Activated CD4-positive, alpha-beta T cell treated with anti-CD3 and anti-CD28 coated beads, Interleukin-2, amount 50 U/mL, for 1 hour (primary cell): ENCODE measurements around the gene MEIS2.

Experiments
- DNase-seq: peaks from one replicate; pipeline ENCODE4 v3.0.0-alpha.2; 2020

Gene MEIS2

DNA sequence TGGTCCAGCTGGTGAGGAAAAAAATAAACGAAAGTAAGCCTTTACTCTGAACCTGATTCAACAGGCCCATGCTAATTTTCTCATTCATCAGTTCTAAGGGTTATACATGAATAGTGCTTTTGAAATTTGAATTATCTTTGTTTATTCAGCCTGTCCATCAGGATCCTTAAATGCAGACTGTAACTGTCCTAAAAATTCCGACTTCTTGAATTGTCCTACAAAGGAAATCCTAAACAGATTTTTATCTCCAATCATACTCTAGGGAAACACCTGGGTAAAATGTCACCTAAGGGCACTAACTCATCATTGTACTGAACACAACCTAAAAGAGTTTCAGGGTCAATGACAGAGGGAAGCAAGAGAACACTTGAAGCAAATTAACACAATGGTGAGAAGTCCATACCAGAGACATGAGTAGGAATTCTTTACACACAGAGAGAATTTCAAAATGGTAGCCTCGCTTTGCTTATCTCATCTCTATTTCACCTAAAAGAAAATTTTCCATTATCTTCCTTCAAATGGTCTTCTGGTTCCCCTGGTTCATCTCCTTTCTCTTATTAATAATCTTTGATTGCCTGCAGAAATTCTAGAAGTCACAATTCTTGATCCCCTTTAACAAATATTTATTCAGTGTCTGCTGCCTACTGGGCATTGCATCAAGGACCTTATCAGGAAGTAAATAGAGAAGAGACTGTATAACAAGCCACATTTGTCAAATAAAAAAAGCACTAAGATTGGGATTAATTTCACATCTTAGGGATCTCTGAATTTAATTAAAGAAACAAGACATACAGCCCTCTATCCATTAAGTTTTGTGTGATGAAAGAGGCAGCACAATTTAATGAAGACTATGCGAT is 182.7 kb downstream of the MEIS2 start:
- no peak for DNase-seq

DNA sequence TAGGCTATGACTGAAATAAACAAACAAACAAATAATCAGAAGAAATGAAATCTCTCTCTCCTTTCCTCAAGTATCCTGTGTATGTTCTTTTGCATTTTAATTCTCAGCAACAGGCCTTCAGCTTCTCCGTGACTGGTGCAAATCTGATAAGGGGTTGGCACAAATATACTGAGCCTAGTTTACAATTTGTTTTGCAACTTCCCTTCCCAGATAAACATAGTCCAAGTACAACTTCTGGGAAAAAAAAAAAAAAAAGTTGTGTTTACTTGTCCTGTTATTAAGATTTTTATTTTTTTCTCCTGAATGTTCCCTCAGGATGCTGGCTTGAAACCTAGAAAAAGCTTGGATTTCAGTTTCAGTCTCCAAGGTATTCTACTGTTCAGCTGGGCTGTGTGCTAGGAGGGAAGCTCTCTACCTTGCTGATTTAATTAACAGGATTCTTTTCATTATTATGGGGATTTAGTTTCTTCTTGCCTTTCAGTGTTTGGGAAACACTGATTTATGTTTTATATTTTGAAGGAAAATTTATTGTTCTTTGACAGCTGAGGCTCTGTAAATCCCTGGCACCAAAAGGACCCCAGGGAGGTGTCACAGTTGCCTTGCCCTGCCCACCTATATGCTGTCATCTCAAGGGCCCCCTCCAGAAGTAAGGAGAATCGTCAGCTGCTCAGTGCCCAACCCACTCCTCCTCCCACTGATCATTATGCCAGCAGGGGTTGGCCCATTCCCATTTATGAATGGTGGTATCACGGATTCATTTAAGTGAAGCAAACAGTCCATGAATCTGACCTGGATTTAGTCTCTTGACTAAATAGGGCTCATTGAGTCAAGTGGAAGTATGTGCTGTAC is 185.2 kb downstream of the MEIS2 start:
- no peak for DNase-seq

DNA sequence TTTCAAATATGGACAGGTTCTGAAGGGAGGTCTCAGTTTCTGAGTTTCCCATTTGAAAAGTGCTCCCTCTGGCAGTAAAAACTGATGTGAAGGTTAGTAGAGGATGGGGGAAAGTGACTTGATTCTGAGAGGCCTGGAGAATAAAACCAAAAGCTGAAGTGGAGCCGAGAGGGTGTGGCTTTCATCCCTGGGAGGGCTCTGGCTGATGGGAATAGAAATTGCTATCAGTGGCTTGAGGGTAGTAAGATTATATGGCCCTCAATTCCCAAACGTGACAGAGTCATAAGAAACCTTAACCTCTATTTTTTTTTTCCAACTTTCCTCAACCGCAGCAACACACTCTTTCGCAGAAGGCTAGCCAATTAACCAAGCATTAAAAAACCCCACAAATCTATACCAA is 185.9 kb downstream of the MEIS2 start:
- no peak for DNase-seq

DNA sequence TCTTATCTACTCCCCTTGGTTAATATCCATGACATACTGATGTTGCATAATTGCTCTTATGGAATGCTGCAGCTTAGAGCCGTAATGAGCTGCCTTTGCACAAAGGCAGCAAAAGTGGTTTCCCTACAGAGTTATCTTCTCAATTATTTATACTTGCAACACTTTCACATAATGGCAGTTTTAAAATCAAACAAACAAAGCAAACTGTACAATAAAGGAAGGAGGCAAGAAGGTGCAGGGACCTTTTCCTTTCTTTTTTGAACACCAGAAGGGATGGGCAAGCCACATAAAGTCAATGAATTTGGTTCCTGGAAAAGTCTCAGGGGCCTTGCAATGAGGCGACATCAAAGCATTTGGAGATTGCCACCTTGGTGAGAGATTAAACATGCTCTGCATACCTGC is 188.0 kb downstream of the MEIS2 start:
- DNase-seq = no peak

DNA sequence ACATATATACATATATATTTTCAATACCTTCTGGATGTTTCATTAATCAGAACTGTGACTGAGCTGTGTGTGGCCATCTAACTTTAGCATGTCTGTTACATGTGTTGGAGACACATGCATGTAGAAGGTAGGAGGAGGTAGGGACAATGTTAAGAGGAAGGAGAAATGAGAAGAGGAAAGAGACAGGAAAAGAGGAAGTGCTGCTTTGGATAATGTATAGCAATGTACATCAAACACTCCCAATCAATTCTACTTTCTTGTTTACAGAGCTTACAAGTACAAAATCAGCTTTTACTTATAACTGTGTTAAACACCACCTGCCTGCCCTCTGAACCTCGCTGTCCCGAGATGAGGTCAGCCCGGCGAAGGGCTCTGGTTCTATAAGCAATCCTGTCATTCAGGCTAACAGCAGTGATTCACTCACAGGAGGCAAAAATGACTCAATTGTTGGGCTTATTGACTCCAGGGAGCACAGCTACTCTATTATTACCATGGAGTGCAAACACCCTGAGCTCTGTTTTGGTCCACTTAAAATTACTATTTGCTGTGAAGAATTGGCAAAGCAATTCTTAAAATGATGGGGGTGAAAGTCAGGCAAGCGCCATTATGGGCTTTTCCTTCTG is 188.9 kb downstream of the MEIS2 start:
- DNase-seq = no peak

DNA sequence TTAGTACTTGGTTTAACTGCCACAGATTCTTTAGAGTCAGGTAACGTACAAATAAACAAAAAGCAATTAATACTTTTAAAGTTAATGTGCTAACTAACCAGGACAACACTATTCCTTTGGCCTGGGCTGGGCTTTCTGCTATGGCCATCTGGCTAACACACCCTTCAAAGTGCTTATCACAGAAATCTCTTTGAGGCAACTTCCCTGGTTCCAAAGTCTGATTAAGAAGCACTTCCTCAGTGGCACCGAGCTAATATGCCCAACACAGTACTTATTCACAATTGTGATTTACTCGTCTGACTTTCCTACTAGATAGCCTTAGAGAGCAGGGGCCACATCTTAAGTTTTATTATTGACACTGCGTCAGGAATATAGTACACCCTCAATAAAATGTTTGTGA is 191.4 kb downstream of the MEIS2 start:
- no peak for DNase-seq

DNA sequence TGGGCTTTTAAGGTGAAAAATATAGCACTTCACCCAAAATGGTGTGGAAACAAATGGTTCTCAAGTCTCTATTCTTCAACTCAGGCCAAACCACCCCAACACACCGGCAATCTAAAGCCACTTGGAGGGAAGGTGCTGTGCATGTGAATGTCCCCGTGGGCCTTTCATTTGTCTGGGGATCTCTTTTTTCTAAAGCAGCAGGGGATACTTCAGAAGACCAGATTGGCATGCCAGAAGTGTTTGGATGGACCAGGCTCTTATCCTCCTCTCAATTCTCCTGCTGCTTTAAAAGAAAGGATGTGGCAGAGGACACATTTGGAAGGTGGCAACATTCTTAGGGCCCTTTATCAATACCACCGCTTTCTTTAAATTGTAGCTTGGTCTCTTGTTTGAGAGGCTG is 193.1 kb downstream of the MEIS2 start:
- DNase-seq = no peak

DNA sequence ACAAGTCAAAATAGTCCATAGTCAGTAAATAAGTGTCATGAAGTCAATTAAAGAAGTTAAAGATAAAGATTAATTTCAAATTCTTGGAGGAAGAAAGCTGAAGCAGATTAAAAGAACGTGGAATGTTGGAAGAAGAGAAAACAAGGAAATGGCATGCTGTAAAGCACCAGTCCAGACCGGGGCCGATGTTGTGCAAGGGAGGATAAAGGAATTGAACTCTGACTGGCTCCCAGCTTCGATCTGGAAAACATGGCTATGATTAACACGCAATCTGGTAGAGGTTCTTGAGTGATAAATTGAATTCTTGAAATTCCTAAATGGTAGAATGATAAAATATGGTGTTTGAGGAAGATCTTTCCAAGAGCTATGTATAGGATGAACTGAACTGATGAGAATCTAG is 194.4 kb downstream of the MEIS2 start:
- no peak for DNase-seq

DNA sequence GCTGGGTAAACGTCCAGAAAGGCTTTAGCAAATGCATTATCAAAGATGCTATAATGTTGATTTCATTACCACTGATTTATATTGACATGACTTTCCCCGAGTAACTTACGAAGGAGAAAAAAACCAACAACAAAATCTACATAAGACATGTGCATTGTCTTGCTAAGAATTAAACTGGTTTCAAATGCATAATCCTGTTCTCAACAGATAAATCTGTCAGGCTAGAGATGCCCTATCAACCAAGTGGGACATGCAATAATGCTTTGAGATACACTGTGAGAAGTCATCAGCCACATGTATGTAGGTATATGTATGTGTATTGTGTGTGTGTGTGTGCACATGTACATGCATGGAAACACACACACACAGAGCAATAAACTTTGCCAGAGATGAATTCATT is 195.6 kb downstream of the MEIS2 start:
- no peak for DNase-seq

DNA sequence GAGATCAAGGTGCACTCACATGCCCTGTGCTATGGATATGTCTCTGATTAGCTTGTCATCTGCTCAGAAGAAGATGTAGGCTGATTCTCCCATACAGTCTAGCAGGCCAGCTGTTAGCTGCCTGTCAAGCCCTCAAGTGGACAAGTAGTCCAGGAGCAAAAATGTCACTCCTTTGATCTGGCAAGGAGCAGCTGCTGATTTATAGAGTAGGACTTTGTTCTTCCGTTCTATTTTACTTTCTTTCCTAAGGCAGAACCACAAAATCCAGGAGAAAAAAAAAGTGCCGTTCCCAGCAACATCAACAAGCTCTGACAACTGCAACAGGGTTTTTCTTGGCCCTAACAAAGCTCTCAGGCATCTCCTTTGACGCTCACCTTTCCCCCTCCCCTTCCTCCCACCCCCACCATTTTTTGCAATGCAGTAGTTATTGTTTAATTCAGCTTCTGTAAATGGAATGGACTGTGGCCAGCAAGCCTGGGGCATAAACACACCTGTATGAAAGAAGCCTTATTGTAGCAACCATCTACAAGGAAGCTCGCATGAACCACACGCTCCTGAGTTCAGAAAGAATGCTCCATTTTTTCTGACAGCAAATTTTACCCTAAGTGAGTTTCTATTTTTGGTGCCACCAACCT is 196.3 kb downstream of the MEIS2 start:
- DNase-seq = no peak

DNA sequence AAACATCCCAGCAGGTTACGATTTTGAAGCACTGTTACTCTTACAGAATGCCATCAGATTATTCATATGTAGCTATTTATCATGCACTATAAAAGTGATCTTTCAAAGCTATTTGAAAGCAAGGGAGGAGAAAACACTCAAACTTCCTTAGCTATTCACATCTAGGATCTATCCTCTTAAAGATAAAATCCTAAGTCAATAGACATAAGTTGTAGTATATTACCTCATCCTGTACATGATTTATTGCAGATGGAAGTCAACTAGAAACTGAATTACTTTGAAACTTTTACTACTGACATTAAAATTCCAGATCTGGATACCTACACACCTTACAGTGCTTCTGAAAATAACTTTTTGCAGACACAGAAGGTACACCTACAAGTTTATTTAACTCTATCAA is 197.2 kb downstream of the MEIS2 start:
- DNase-seq = no peak

DNA sequence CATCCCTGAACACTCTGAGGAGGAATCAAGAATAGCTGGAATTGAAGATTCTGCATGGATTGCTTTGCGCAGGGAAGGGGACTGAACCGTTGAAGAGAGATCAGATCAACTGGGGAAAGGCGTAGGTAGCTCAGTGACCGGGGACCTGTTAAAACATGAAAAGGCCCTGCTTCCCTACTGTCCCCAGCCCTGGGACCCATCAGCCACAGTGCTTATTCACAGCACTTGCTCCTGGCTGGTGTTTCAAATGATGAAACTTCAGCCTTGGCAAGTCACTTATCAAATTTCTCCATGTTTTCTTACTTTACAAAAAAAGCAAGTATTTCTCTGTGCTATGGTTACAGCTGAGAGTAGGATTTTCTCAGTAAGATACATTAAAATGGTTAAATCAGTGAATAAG is 199.3 kb downstream of the MEIS2 start:
- DNase-seq = no peak

DNA sequence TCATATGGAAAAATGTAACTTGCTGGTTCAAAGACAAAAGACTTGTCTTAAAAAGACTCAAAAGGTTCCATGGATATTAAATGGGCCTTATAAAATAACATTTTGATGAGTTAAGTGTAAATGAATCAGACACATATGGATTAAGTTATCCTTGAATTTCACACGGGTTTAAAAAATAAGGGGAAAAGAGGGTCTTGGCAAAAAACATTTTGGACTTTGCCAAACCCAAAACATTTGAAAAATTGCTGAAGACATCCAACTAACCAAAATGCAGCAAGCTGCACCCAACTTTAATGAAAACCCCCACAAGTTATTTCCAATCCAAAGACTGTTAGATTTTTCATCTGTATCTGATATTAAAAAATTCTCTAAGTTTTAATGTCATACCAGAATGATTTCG is 200.7 kb downstream of the MEIS2 start:
- DNase-seq = no peak

DNA sequence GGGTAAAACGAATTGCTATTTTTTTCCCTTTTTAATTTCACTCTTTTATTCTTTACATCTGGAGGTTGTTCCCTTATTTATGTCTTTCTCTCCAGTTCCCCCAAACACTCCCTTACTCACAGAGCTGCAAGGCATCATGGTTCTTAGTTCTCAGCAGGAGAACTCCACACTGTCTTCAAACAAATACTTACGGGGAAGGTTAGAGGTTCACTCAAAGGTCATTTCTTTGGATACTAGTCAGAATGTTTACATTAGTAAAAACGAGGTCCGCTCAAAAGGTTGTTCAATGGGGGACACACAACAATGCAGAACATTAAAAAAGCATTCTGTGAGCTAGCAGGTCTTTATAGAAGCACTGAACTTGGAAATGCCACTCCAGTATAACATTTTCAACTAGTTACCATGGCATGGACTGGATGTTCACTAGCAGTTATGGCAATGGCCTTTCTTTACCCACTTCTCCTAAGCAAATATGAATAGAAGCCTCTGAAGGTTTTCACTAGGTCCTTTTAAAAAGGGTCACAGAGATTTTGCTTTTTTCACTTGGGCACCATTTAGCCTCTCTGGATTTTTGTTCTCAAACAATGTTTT is 201.7 kb downstream of the MEIS2 start:
- DNase-seq = no peak

DNA sequence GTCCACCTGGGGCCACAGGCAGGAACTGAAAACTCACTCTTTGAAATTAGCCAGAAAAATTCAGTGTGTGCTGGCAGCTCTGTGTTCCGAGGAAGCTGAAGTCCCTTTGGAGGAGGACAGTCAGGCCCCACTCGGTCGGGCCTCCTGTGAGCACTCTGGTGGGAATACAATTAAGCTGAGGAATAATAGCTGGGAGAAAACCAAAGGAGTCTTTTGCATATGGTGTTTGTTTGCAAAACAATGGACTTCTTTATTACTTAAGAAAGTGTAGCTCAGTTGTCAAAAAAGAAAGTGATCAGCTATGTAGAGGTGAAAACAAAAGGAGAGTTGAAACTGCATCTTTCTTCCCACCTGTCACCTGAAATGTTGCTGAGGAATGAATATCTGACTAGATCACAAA is 202.5 kb downstream of the MEIS2 start:
- DNase-seq = no peak

DNA sequence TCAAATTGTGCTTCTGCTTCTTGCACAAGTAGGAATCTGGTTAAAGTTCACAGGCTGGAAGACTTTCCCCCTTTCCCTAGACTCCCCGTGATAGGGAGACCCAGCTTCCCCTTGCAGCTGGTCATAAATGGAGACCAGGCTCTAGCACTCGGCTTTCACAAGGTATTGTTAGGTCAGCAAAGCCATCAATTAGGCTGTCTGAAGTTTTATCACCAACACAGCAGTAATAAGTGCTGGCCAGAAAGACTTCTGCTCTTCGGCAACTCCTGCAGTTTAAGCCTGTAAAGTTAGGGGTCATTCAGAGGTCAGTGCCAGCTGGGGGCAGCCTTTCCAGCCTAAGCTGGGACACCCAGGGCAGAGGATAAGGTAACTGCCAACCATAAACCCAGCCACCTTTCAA is 203.4 kb downstream of the MEIS2 start:
- no peak for DNase-seq

DNA sequence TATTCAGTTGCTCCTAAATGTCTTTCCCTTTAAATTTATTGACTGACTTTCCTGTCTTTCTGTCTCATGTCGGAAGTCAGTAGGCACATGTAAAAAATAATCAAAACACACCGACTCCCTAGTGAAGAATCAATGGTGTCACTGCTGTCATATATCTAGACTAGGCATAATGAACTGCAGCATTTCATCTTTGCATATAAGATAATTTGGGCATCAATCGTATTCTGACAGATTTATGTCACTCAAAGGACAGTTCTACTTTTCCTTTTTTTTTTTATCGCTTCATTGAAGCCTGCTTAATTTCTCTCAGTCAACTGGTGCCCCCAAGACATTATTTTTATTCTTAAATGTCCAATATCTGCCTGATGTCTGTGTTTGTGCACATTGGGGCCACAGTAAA is 206.3 kb downstream of the MEIS2 start:
- DNase-seq = no peak

DNA sequence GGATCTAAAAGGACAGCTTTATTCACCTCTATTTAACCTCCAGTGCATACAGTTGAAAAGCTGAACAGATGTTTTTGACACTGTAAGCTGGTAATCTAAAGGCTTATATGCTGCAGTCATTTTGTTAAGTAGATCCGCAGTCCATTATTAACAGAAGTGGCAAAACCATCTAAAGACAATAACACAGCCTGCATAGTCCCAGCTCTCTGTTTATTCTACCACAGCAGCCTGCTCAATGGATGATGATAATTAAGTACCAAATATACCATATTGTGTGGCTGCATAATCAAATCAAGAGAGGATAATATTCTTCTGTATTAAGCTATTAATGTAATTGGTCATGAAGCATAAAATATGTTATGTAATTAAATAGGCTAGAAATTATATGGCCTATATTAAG is 207.1 kb downstream of the MEIS2 start:
- DNase-seq = no peak

DNA sequence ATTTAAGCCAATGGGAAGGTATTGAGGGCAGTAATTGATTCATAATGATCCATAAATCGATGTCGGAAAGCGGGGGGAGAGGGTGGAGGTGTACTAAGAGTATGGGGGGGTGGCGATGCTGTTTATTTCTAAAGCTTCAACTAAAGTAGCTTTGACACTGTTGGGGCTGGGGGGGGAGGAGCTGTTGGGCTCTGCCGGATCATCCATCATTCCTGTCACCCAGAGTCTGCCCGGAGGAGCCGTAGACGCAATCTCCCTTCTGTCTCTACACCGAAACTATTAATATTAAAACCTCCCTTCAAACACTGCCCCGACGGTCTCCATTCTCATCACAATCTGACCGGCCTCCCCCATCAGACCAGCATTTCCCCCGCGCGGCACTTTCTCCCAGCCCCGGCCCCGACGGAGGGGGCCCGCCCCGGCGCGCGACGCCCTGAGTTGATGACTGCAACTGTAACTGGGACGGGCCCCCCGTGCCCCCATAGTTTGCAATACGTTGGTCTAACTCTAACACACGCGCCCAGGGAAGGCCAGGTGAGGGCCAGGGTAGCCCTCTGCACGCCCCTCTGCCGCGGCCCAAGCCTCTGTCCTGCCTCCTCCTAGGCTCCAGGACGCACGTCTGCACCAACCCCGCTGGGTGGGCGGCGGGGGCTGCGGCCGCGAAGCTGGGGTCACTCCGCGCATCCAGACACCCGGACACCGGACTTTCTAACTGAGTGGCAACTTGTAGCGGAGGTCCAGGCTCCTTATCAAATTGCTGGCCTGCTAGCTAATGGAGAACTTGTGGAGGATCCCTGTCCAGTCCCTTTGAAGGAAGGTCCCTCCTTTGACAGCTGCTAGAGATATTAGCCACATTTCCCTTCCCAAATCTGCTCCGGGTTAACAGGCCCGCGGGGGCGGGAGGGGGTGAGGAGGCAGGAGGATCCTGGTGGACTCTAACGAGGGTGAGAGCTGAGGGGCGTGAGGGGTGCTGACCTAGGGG is 212.0 kb downstream of the MEIS2 start:
- no peak for DNase-seq

DNA sequence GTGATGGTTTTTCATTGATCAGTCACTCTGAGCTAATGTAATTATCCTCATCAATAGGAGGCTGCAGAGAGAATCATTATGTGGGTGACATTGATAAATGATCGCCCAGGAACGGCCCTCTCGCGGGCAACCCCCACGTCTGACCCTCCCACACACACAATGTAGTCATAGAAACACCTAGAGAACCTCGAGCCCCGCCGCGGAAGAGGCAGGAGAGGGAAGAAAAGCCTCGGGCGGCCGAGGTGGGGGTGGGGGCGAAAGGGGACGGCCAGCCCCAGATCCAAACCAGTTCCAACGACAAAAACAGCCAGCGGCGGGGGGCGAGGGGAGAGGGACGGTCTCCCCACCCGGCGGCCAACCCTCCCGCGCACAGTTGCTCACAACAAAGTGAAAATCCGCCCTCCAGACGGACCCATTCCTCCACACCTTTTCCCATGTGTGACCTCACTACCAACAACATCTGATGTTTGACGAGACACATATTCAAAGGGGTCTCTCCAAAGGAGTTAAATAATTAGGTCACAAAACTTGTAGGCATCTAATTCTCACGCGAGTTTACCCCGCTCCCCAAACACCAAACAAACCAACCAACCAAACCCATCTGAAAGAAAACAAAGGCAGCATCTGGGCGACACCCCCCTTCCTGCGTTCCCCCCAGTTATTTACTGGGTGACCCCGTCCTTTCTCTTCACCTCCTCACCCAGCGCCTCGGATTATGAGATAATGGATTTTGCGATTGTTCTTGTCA is 213.0 kb downstream of the MEIS2 start:
- DNase-seq = no peak

DNA sequence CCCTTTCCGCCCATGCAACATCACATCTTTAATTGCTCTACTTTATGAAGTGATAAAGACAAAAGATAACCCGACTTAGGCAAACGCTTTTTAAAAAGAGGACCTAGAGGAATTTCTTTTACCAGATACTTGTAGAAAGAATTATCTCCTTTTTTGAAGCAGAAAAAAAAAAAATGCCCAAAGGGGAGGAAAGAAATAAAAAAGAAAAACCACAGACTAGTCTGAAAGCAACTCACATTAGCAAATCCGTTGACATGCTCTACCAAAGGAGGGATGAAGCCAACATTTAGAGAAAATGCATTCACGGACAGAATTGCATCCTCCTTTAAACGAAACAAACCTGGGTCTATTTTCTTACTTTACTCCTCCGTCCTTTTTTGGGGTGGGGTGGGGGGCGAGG is 213.6 kb downstream of the MEIS2 start:
- DNase-seq = no peak
